ENCODE data around the gene HHAT.

Gene HHAT

DNA sequence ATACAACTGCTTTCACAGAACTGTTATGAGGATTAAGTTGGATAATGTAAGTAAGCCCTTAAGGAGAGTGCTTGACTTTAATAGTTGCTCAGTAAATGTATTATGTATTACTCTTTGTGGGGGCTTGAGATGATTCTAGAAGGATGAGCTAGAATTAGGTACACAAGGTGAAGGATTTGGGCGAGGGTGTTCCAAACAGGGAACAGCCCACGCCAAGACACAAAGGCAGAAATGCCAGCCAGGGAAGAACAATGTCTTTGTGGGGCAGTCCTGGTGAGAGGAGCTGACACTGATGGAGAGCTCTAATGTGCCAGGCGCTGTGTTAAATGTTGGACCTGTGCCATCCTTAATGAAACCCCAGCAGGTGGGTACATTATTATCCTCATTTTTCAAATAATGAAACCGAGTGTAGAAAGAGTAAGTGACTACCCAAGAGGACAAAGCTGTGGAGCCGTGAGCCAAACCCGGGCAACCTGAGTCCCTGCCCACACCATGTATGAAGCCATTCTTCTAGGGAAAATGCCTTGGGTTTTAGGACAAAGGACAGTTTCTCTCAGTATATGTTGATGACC is 362.4 kb downstream of the HHAT start:
- no peak for DNase-seq

DNA sequence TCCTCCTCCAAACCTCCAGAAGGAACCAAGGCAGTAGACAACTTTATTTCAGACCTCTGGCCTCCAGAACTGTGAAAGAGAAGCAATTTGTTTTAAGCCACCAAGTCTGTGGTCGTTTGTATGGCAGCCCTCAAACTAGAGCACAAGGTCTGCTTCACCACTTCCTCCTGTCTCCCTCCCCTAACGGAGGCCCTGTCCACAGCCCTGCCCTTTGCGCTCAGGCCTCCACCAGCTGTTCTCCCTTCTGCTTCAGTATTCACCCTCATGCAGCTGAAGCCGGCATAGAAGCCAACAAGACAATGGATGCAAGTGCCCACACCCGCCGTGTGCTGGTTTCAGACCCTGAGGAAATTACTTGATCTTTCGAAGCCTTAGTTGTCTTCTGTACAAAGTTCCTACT is 364.1 kb downstream of the HHAT start:
- no peak for DNase-seq

DNA sequence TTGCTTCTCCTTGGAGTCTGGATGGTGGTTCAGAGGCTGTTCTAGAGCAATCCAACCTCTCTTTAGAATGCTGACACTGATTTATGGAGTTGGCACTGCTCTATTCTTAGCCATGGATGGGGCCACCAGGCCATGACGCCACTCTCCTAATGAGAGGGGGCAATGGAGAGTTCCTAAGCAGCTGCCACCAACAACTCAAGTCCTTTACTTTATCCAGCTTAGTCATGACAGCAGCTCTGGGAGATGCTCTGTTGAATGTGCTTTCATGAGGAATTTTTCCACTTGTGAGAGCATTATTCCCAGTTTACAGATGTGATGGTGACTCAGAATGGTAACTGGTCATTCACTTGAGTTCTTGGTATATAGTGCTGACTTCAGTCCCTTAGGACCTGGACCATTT is 366.3 kb downstream of the HHAT start:
- DNase-seq = no peak

DNA sequence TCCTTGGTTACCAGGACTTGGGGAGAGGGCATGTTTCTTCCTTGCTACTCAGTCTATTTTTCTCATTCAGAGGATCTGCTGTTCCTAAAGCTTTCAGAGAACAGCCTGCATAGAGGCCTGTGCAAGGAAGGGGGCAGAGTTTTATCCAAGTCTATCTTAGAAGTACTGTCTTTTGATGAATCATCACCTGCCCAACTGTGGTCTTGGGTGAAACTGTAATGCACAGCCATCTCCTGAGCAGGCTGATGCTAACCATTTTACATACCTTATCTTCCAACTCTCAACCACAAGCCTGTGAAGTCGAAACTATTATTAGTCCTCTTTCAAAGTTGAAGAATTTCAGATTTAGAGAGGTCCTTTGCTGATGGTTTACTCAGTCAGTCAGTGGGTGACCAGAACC is 368.0 kb downstream of the HHAT start:
- no peak for DNase-seq

DNA sequence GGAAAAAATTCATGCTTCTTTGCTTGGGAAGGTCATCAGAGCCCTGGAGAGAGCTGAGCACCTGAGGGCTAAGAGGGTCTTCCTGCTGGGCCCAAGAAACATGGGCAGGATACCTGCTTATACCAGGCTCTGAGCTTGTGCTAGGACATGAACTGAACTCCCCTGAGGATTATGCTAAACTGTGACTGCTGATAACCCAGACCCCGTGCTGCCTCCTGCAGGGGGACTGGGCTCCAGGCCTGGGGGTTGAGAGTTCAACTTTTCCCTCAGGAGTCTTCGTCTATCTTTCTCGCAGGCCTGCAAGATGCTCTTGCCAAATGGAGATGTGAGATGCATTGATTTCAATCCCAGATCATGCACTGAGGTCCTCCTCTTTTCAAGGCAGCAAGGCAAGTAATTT is 368.5 kb downstream of the HHAT start:
- DNase-seq = no peak

DNA sequence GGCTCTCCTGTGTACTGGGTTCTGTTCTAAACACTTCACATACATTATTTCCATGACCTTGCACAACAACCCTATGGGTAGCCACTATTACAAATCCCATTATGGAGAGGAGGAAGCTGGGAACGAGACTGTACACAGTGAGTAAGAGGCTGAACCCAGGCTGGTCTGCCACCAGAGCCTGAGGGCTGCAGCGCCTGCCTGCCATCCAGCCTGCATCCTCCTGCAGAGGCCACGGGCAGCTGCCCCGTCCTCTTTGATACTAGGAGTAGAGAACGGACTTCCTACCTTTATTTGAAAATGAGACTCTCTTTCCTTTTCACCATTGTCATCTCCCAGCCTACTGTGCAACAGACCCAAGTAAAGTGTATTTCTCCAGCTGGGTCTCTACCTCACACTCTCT is 370.0 kb downstream of the HHAT start:
- no peak for DNase-seq

DNA sequence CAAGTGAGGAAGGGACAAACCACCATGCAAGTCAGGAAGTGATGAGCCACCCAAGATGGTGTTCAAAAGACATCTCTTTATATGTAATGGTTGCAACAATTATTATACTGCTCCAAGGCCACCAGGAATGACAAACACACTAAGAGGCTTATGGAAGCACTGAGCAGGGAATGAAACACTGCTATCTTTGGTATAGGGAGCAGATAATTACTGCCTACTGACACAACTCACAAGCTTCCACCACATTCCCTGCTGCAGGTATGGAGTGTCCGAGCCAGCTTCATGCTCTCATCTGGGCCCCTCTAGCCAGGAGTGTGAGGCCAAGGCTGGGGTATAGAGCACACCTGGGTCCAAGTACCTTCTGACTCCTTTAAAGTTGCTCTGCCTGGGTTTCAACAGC is 371.4 kb downstream of the HHAT start:
- DNase-seq = no peak

DNA sequence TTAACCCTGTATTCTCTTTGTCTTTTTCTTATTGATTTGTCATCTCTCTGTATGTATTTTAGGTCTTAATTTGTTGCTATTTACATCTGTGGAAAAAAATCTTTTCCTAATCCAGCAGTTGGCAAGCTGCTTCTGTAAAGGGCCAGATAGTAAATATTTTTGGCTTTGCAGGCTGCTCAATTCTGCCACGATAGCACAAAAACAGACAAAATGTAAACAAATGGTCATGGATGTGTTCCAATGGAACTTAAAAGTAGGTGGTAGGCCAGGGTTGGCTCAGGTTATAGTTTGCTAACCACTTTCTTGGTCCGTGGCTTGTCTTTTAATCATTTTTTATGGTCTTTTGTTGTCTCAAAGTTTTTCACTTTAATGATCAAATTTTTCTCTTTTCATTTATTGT is 371.8 kb downstream of the HHAT start:
- no peak for DNase-seq

DNA sequence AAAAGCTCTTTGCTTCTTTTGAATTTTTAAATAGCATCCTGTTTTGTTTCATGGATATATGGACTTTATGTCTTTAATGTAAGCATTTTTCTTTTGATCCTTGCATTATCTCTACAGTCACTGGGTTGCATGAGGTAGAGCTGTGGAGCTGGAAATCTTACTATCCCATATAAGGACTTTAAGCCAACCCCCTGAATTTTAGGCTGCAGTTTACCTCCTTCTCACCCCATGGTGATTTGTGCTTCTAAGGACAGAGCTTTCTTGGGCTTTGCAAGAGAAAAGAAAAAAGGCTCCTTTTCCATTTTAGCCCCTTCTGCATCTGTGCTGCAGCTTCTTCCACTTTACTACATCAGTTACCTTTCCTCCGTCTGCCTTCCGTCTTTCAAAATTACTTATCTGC is 373.8 kb downstream of the HHAT start:
- no peak for DNase-seq

DNA sequence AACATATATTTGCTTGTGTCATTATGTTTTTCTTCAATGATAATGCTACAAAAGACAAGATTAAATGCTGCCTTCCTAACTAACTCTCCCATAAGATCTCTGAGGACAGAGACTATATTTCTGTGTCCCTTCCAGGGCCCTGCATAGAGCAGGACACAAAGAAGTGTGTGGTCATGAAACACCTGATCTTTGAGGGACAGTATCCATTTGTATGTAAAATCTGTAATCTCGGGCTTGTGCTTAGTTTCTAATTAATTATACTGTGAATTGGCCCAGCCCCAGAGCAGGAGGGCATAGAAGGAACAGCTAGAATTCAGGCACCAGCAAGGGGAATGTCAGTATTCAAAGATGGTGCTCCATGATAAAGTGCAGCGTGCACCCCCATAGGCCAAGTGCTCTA is 374.9 kb downstream of the HHAT start:
- DNase-seq = no peak

DNA sequence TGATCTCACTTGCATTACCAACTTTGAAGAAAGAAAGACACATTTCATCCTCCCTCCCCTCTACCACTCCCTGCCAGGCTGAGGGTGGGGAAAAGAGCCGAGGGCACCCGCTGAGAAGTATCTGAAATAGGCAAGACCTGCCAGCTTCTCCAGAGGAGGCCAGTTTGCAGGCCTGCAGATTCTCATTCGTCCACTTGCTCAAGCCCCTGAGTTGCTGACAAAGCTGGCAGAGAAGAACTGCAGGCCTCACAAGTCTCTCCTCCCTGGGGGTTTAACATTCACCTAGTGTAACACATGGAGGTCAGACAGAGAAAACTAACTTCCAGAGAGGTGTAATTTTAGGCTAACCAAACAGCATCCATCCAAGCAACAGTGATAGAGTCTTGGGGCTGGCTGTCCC is 376.4 kb downstream of the HHAT start:
- no peak for DNase-seq

DNA sequence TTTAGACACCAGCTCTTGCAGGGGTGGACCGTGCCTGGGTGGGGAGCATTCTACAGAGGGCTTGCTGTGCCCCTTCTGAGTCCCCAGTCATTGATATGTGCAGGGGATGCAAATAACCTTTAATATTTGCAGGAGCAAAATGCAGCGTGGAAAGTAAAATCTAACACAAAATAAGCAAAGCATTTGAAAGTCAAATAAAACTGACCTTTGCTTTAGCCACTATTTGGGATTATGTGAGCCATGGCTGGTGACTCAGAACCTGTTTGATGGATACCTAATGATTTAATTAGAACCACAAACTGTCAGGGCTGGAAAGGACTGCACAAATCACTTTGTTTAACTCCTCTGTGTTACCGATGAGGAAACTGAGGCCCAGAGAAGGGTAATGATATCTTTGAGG is 377.5 kb downstream of the HHAT start:
- DNase-seq = no peak

DNA sequence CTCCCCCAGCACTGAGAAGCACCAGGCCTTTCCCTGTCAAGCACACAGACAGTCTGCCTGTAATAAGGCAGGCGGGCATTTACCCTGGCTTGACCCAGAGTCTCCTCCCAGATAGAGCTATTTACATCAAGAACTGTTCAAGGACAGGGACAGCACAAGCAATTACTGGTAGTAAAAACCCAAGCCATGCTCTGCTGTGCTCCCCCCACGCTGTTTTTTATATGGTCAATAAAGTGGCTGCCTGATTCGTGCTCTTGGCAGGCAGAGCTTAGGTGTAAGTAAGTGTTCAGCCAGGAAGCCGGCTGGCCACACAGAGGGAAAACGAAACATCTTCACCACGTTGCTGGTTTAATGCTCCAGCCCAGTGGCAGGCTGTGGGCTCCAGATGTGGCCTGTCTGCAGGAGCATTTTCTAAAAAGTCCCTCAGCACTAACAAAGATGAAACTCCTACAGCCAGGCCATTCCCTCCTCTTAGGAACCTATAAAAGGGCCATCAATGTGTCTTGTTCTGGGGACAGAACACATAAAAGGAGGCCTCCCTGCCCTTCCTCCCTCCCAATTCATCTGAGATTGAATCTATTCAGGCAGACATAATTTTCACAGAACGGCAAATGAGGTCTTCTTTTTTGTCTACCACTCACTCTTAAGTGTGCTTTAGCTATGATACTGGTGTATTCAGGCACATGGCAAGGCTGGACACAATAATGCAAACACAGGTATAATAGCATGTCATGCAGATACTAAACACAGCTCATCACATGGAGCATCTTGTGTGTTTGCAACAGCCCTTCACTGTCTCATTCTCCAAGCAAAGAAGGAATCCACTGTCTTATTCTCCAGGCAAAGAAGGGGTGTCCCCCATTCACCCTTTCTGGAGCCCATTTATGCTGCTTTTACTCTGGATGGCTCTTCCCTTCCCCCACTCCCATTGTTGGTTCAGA is 378.9 kb downstream of the HHAT start:
- no peak for DNase-seq

DNA sequence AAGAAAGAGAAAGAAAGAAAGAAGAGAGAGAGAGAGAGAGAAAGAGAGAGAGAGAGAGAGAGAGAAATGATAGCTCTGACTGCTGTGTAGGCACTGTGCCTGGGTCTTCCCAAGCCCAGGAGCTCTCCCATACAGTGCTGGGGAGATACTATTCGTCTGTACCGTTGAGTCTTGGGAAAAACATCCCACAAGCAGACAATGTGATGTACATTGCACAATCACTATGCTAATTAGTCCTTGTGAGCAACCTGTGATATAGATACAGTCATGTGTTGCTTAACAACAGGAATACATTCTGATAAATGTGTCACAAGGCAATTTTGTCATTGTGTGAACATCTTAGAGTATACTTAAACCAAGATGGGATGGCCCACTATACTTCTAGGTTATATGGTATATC is 381.0 kb downstream of the HHAT start:
- no peak for DNase-seq

DNA sequence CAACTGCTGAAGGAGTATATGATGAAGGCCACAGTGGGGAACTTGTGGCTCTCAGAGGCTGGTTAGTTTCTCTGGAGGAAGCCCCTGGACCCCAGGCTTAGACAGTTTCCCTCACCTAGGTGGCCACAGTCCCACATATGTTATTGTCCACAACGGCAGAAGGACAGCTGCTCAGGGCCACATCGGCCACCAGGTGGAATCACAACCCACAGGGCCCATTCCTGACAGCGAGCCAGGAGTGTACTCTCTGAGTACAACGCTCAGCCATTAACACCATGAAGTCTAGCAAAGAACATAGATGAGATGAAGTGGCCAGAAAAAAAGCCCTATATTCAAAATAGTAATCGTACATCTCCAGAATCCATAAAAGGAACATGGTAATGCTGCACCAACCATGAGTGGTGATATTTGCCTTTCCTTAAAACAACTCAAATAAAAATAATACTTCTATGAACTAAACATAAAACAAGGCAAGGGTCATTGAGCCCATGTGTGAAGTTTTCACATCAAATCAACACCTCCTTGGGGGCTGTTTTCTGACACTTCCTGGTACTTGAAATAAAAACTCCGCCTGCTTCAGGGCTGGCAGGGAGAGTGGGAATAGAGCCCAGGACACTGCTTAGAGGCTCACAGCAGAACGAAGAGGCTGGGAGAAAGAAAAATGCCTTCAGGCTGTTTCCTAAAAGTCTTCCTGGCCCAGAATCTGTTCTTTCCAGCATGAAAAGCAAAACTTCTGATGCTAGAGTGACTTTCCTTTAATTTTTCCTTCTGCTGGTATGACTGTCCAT is 383.3 kb downstream of the HHAT start:
- DNase-seq = no peak

DNA sequence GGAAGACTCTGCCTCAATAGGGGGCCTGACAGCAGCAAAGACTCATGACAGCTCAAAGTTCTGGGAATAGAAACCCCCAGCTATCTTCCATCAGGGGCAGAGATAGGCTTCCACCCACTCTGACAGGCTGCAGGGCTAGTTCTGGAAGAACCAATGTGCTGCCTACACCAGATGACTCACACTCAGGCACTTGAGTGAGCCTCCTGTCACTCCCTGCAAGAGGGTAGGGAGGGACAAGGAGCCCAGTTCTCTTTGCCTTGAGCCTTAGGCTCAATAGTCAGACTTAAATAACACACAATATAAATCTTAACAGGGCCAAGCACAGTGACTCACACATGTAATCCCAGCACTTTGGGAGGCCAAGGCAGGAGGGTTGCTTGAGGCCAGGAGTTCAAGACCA is 386.4 kb downstream of the HHAT start:
- DNase-seq = no peak

DNA sequence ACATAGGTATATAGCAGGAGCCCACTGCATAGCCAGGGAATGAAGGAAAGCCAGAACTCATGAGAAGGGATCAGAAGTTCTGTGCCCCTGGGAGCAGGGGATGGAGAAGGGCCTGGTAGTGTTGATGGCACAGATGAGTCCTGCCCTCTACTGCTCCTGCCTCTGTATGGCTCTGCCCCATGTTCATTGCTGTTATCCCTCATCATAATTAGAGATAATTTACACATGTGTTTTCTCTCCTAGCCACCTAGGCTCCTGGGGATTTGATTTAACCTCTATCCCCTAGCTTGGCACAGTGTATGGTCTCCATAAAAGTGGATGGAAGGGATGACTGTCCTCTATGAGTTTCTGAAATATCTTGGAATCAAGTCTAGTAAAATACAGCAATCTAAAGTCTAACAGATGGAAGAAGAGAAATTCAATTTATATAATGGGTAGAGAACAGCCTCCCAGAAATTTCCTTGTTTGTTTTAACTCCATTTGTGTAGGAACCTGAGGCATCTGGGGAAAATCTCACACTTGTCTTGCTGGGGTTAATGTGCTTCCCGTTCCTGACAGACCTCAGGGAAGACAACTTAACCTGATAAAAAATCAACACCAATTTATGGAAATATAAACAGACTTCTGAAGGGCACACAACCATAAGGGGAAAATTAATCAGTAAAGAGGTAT is 393.8 kb downstream of the HHAT start:
- no peak for DNase-seq

DNA sequence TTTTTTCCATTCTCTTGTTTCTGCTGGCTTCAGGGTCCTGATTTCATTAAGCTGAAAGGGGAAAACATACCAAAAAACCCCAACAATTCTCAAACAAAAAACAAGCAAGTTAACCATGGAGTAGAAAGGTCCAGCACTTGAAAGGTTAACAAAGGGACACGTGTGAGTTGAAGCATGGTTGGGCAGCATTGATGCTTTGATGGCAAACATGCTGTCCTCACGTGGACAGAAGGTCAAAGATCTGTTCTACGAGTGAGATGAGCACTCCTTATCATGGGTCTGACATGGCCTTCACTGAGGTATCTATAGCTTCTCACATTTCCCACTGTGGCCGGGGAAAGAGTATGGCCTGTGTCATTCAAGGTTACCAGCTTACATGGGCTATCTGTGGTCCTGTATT is 394.9 kb downstream of the HHAT start:
- no peak for DNase-seq

DNA sequence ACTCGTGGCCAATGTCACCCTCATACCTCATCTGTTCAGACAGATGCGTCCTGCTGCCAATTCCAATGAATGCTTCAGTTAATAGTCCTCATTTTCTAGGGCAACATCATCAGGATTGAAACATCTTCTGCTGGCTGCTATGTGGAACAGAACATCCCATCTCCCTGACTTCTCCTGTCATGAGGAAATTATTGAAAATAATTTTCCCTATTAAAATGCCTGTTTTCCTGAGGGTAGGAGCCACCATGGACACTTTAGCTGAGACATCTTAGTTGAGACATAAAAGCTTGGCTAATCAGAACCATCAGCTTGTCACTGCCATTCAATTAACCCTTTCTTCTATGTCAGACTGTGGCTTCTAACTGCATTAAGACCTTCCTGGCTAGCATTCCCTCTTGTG is 396.1 kb downstream of the HHAT start:
- no peak for DNase-seq

Measured in bone marrow (tissue), 2 donors.